GM18499 (cell line): Measurements from ENCODE around the gene DDX39B.
"Not testable (repeated sequence)": the region's sequence is repeated elsewhere in the genome, so short reads cannot be mapped to it uniquely, and the experiment has no call there.

ENCODE experiments used
- ATAC-seq: cut with Tn5 transposase; IDR thresholded peaks from one replicate; pipeline ENCODE4 v1.9.1; 2021; ENCODE audit warnings: moderate number of reproducible peaks; ENCODE audit not compliant: insufficient read depth, unreplicated experiment

DDX39B gene

GRCh38 chr6:31551371-31551770 is 9.6 kb upstream of the DDX39B start:
- not testable (repeated sequence) for ATAC-seq

- ATAC-seq: no peak
These were observed 6.7 kb upstream of the DDX39B start for GRCh38 chr6:31548544-31548873.

- no peak for ATAC-seq
These were observed 6.1 kb upstream of the DDX39B start for GRCh38 chr6:31547727-31548543.

GRCh38 chr6:31546958-31547726 is 5.3 kb upstream of the DDX39B start, which contains the start of gene NFKBIL1:
Gene NFKBIL1, plus strand, starts transcription at chr6:31547608. Its CDS starts 87 bp downstream, at chr6:31547695.
- no peak for ATAC-seq

- no peak for ATAC-seq
These were observed 4.6 kb upstream of the DDX39B start, which contains the start of gene ATP6V1G2 for GRCh38 chr6:31546339-31546957. Gene ATP6V1G2, minus strand, starts transcription at chr6:31546608. Its CDS starts 49 bp downstream, at chr6:31546559.

GRCh38 chr6:31545291-31545690 is 3.5 kb upstream of the DDX39B start:
- ATAC-seq: no peak

- no peak for ATAC-seq
These were observed 2.9 kb upstream of the DDX39B start for GRCh38 chr6:31544676-31545075.

- no peak for ATAC-seq
These were observed 1.8 kb upstream of the DDX39B start for GRCh38 chr6:31543639-31544038.

GRCh38 chr6:31541059-31541657 is 645 bp downstream of the DDX39B start:
- no peak for ATAC-seq

GRCh38 chr6:31540640-31541039 is 1.2 kb downstream of the DDX39B start:
- ATAC-seq: no peak

- no peak for ATAC-seq
These were observed 2.9 kb downstream of the DDX39B start for GRCh38 chr6:31538805-31539400.

- ATAC-seq: no peak
These were observed 6.1 kb downstream of the DDX39B start for GRCh38 chr6:31535538-31536324.

- no peak for ATAC-seq
These were observed 7.2 kb downstream of the DDX39B start for GRCh38 chr6:31534521-31535040.

- no peak for ATAC-seq
These were observed 7.8 kb downstream of the DDX39B start for GRCh38 chr6:31534011-31534410.

GRCh38 chr6:31533455-31533841 is 8.4 kb downstream of the DDX39B start:
- ATAC-seq: no peak

GRCh38 chr6:31532644-31533454 is 9.0 kb downstream of the DDX39B start:
- no peak for ATAC-seq

- no peak for ATAC-seq
These were observed 9.8 kb downstream of the DDX39B start for GRCh38 chr6:31531771-31532643.

- no peak for ATAC-seq
These were observed 10.6 kb downstream of the DDX39B start for GRCh38 chr6:31531162-31531561.
